Loucy (cell line): Measurements from ENCODE around the gene MSL2.

Experiments used
- EZH2phosphoT487 ChIP-seq: fragments of 200-600 bp; IDR thresholded peaks from 2 replicates; pipeline ENCODE4 v1.6.1; 2018; ENCODE audit warnings: antibody characterized with exemption, mild to moderate bottlenecking, moderate library complexity, borderline replicate concordance
- TF ChIP-seq, protein P1 (sequence below): fragments of 200-600 bp; sonication (generic); conservative IDR thresholded peaks from 2 replicates; pipeline ENCODE4 v1.5.1; 2014; ENCODE audit warnings: mild to moderate bottlenecking, antibody characterized with exemption, low read length

DNA sequence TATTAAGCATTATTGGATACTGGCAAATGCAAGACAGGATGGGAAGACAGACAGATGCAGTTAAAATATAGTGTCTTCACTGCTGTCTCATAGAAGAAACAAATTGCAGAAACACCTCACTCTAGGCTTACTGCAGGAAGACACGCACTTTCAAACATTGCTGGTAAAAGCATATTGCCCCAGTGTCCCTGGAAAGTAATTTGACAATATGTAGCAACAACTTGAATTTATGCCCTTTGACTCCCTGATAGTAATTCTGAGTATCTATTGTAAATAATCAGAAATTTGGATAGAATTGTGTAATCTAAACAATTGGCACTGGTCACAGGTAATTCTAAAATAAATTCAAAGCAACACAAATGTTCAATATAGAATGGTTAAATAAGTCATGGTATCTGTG, 62.0 kb downstream of the MSL2 start:
- TF ChIP-seq, protein P1, sequence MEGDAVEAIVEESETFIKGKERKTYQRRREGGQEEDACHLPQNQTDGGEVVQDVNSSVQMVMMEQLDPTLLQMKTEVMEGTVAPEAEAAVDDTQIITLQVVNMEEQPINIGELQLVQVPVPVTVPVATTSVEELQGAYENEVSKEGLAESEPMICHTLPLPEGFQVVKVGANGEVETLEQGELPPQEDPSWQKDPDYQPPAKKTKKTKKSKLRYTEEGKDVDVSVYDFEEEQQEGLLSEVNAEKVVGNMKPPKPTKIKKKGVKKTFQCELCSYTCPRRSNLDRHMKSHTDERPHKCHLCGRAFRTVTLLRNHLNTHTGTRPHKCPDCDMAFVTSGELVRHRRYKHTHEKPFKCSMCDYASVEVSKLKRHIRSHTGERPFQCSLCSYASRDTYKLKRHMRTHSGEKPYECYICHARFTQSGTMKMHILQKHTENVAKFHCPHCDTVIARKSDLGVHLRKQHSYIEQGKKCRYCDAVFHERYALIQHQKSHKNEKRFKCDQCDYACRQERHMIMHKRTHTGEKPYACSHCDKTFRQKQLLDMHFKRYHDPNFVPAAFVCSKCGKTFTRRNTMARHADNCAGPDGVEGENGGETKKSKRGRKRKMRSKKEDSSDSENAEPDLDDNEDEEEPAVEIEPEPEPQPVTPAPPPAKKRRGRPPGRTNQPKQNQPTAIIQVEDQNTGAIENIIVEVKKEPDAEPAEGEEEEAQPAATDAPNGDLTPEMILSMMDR = no peak
- no peak for TF ChIP-seq EZH2phosphoT487
